ENCODE results near the gene FAAH.

DNA sequence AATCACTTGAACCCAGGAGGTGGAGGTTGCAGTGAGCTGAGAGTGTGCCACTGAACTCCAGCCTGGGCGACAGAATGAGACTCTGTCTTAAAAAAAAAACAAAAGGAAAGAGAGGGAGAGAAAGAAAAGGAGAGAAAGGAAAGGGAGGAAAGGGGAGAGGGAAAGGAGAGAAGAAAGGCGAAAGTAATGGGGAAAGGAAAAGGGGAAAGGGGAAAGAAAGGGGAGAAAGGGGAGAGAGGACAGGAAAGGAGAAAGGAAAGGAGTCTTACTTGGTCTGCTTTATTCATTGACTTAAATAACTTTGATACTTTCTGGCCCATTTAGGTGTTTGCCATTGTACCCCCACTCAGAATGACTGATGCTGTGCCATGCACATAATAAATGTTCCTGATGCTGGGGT, 41.8 kb upstream of the FAAH start:
- TF ChIP-seq, protein P1, sequence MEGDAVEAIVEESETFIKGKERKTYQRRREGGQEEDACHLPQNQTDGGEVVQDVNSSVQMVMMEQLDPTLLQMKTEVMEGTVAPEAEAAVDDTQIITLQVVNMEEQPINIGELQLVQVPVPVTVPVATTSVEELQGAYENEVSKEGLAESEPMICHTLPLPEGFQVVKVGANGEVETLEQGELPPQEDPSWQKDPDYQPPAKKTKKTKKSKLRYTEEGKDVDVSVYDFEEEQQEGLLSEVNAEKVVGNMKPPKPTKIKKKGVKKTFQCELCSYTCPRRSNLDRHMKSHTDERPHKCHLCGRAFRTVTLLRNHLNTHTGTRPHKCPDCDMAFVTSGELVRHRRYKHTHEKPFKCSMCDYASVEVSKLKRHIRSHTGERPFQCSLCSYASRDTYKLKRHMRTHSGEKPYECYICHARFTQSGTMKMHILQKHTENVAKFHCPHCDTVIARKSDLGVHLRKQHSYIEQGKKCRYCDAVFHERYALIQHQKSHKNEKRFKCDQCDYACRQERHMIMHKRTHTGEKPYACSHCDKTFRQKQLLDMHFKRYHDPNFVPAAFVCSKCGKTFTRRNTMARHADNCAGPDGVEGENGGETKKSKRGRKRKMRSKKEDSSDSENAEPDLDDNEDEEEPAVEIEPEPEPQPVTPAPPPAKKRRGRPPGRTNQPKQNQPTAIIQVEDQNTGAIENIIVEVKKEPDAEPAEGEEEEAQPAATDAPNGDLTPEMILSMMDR (IDR thresholded peaks at IDR 0.05; ENCODE audit: low read depth, low read length), result no peak
- TF ChIP-seq POLR2A (IDR thresholded peaks at IDR 0.05; ENCODE audit: extremely low read depth, insufficient read length) (no peak), MYC (IDR thresholded peaks at IDR 0.05; ENCODE audit: low read depth, low read length) (no peak)
